IMR-90 (cell line): ENCODE results near the gene ANKRD31. TPM values are rescaled to one million over a fixed set of nuclear protein-coding genes. Genes with fewer than 3 reads are reported as not detected.

Source experiments
- ATAC-seq: fragments of 200-7000 bp; cut with Tn5 transposase; 2 replicates; pipeline ENCODE4 v1.9.1; 2020; ENCODE audit warnings: low read depth, mild to moderate bottlenecking, moderate library complexity
- BruUV-seq: library from RNA; stranded (reverse); fragments of 400-500 nt; replicated peaks from 2 replicates; lab custom pipeline; 2021; lab: Mats Ljungman, UMichigan
- CTCF ChIA-PET: fragments of 300-600 bp; formaldehyde crosslinking; extraction: SDS; loops from one replicate; lab custom pipeline; 2021; ENCODE audit warnings: antibody characterized with exemption; lab: Yijun Ruan, JAX
- POLR2A ChIA-PET: fragments of 300-600 bp; sonication (Branson Sonifier 250); formaldehyde crosslinking; loops from one replicate; lab custom pipeline; 2022; ENCODE audit warnings: antibody characterized with exemption; ENCODE audit not compliant: unreplicated experiment; lab: Charles Lee
- DNase-seq: peaks from one replicate; pipeline ENCODE4 v3.0.0; 2013
- H2AFZ ChIP-seq: replicated peaks from 2 replicates; pipeline ENCODE3; 2013; ENCODE audit warnings: low read length, mild to moderate bottlenecking; ENCODE audit not compliant: poor library complexity
- H2AK5ac ChIP-seq: 2 replicates; pipeline ENCODE4 v1.6.1; 2013; ENCODE audit warnings: low read depth, low read length, inconsistent platforms
- H2AK9ac ChIP-seq: replicated peaks from 2 replicates; pipeline ENCODE3; 2013; ENCODE audit warnings: mild to moderate bottlenecking, low read depth, low read length, moderate library complexity; ENCODE audit not compliant: poor library complexity
- H2BK120ac ChIP-seq: 2 replicates; pipeline ENCODE4 v1.6.1; 2013; ENCODE audit warnings: low read depth, low read length, inconsistent platforms
- H2BK15ac ChIP-seq: 3 replicates; pipeline ENCODE4 v1.6.1; 2013; ENCODE audit warnings: low read depth, low read length, inconsistent platforms
- H2BK20ac ChIP-seq: 2 replicates; pipeline ENCODE4 v1.6.1; 2013; ENCODE audit warnings: low read depth, mild to moderate bottlenecking, inconsistent platforms, low read length, moderate library complexity
- H2BK5ac ChIP-seq: 2 replicates; pipeline ENCODE4 v1.6.1; 2013; ENCODE audit warnings: mild to moderate bottlenecking, low read depth, low read length, inconsistent platforms; ENCODE audit not compliant: poor library complexity, severe bottlenecking
- H3K14ac ChIP-seq: replicated peaks from 2 replicates; pipeline ENCODE4 v1.6.1; 2013; ENCODE audit warnings: low read depth, low read length, inconsistent platforms
- H3K18ac ChIP-seq: 2 replicates; pipeline ENCODE4 v1.6.1; 2013; ENCODE audit warnings: low read depth, low read length, control low read depth
- H3K23ac ChIP-seq: 2 replicates; pipeline ENCODE4 v1.6.1; 2013; ENCODE audit warnings: low read depth, low read length, inconsistent platforms
- H3K27ac ChIP-seq: 2 replicates; pipeline ENCODE4 v1.5.1; 2013; ENCODE audit warnings: mild to moderate bottlenecking, control low read depth, low read length; ENCODE audit not compliant: insufficient read depth
- H3K27me3 ChIP-seq: 2 replicates; pipeline ENCODE4 v1.6.1; 2013; ENCODE audit warnings: low read length; ENCODE audit not compliant: control insufficient read depth, insufficient read depth
- H3K36me3 ChIP-seq: 2 replicates; pipeline ENCODE4 v1.6.1; 2013; ENCODE audit warnings: low read length, mixed read lengths; ENCODE audit not compliant: control insufficient read depth, insufficient read depth
- H3K4ac ChIP-seq: 2 replicates; pipeline ENCODE4 v1.6.1; 2013; ENCODE audit warnings: low read depth, low read length, inconsistent platforms
- H3K4me1 ChIP-seq: 2 replicates; pipeline ENCODE4 v1.6.1; 2013; ENCODE audit warnings: low read length, mixed read lengths; ENCODE audit not compliant: control insufficient read depth, insufficient read depth
- H3K4me2 ChIP-seq: 2 replicates; pipeline ENCODE4 v1.6.1; 2013; ENCODE audit warnings: low read depth, mild to moderate bottlenecking, control low read depth, low read length, moderate library complexity
- H3K4me3 ChIP-seq: 2 replicates; pipeline ENCODE4 v1.5.1; 2013; ENCODE audit warnings: low read depth, mild to moderate bottlenecking, control low read depth, low read length, moderate library complexity; ENCODE audit not compliant: insufficient read depth
- H3K56ac ChIP-seq: 2 replicates; pipeline ENCODE4 v1.6.1; 2013; ENCODE audit warnings: low read length, inconsistent platforms; ENCODE audit not compliant: insufficient read depth; ENCODE audit errors: extremely low read depth
- H3K79me1 ChIP-seq, 2 experiments: 2 replicates each; pipeline ENCODE4 v1.6.1; 2013; ENCODE audit warnings: low read length in 2 of 2, inconsistent platforms in 1 of 2, low read depth in 1 of 2
- H3K9ac ChIP-seq: 2 replicates; pipeline ENCODE4 v1.6.1; 2013; ENCODE audit warnings: low read depth, low read length, control low read depth
- H3K9me1 ChIP-seq: 2 replicates; pipeline ENCODE4 v1.6.1; 2013; ENCODE audit warnings: low read length, inconsistent platforms; ENCODE audit not compliant: insufficient read depth
- H3K9me3 ChIP-seq: 2 replicates; pipeline ENCODE4 v1.6.1; 2013; ENCODE audit warnings: low read length; ENCODE audit not compliant: control insufficient read depth, insufficient read depth
- H4K20me1 ChIP-seq: 2 replicates; pipeline ENCODE4 v1.6.1; 2013; ENCODE audit warnings: low read length, inconsistent platforms; ENCODE audit not compliant: insufficient read depth
- H4K5ac ChIP-seq: 2 replicates; pipeline ENCODE4 v1.6.1; 2013; ENCODE audit warnings: mild to moderate bottlenecking, low read depth, low read length, control low read depth
- H4K8ac ChIP-seq, 2 experiments: 2 replicates each; pipeline ENCODE4 v1.6.1; 2013; ENCODE audit warnings: low read depth in 2 of 2, low read length in 2 of 2, control low read depth in 1 of 2, inconsistent platforms in 1 of 2
- H4K91ac ChIP-seq: 2 replicates; pipeline ENCODE4 v1.6.1; 2013; ENCODE audit warnings: low read depth, low read length, inconsistent platforms; ENCODE audit not compliant: insufficient read depth
- CEBPB ChIP-seq: IDR thresholded peaks from 2 replicates; pipeline ENCODE4 v1.6.1; 2012; ENCODE audit warnings: low read depth, low read length, improper control_type of control experiment
- CTCF ChIP-seq: conservative IDR thresholded peaks from 2 replicates; pipeline ENCODE4 v1.5.1; 2012; ENCODE audit warnings: mild to moderate bottlenecking, low read depth, low read length, improper control_type of control experiment
- MXI1 ChIP-seq: IDR thresholded peaks from 2 replicates; pipeline ENCODE4 v1.6.1; 2012; ENCODE audit warnings: low read depth, mild to moderate bottlenecking, low read length, moderate library complexity, borderline replicate concordance
- NFE2L2 ChIP-seq: fragments of 150-350 bp; IDR thresholded peaks from 2 replicates; pipeline ENCODE4 v1.6.1; 2016; ENCODE audit warnings: low read depth, mild to moderate bottlenecking, low read length
- POLR2A ChIP-seq: IDR thresholded peaks from 2 replicates; pipeline ENCODE4 v1.6.1; 2012; ENCODE audit warnings: mild to moderate bottlenecking, low read depth, low read length
- RAD21 ChIP-seq: IDR thresholded peaks from 2 replicates; pipeline ENCODE4 v1.6.1; 2012; ENCODE audit warnings: low read length, improper control_type of control experiment
- RCOR1 ChIP-seq: IDR thresholded peaks from 2 replicates; pipeline ENCODE4 v1.6.1; 2012; ENCODE audit warnings: mild to moderate bottlenecking, low read length, improper control_type of control experiment; ENCODE audit not compliant: insufficient replicate concordance
- SMC3 ChIP-seq: fragments of 150-350 bp; IDR thresholded peaks from 2 replicates; pipeline ENCODE4 v1.6.1; 2016; ENCODE audit warnings: low read depth, mild to moderate bottlenecking, antibody characterized with exemption, low read length, moderate library complexity
- WGBS, 2 experiments: methylation state at CpG; one replicate each; pipeline versions ENCODE4 v1.1.5 to v1.1.7; 2013; ENCODE audit warnings: missing lambda C conversion rate in 2 of 2; ENCODE audit not compliant: insufficient read length in 1 of 2; ENCODE audit errors: extremely low coverage in 2 of 2; 5-methylcytosine and 5-hydroxymethylcytosine counted together
- dilution Hi-C: fragments of 300-500 bp; cut with HindIII; formaldehyde crosslinking; loops from one replicate; pipeline ENCODE4 v1.14.3; 2018; ENCODE audit warnings: low sequenced_read_pairs; ENCODE audit not compliant: unreplicated experiment
- in situ Hi-C: fragments of 300-500 bp; cut with MboI; formaldehyde crosslinking; loops from 3 replicates; pipeline ENCODE4 v1.14.3; 2019; ENCODE audit warnings: low sequenced_read_pairs, inconsistent platforms, mixed read lengths
- intact Hi-C: fragments of 100-400 bp; cut with micrococcal nuclease; formaldehyde crosslinking; loops from 2 replicates; pipeline ENCODE4 v1.10.0; 2022
- polyA plus RNA-seq, 3 experiments: library from polyadenylated mRNA; depleted of rRNA; stranded (reverse); fragments of >200 nt; gene quantifications; 2 replicates each; pipeline ENCODE4 v1.2.3, GENCODE V29; 2012; ENCODE audit warnings: low replicate concordance in 1 of 3
- total RNA-seq: library from RNA; depleted of rRNA; stranded (reverse); fragments of >200 nt; gene quantifications from 2 replicates; pipeline ENCODE4 v1.2.3, GENCODE V29; 2012
- TF ChIP-seq, protein P1 (sequence below): fragments of 150-350 bp; IDR thresholded peaks from 2 replicates; pipeline ENCODE4 v1.6.1; 2017; ENCODE audit warnings: mild to moderate bottlenecking, antibody characterized with exemption, low read length, low read depth

Gene ANKRD31
- total and polyA plus RNA-seq, 2 of the 4 experiments (the other 2 are of a cell fraction): under 0.01 to 0.02 TPM

- Histone ChIP-seq H3K79me1 (peaks cover 3 to 47% of the 10 kb centered on the region in 2 experiments; a peak in 3 of 4 replicates), H2BK120ac (peak overlapping the region; percentile 36; the same call in 1 of the 2 replicates), H3K27me3 (no peaks in the 10 kb centered on the region), H3K4me3 (no peak overlapping the region), H2AK9ac (no peak overlapping the region), H3K4ac (peak overlapping the region; percentile 31), H3K4me1 (peaks cover 20% of the 10 kb centered on the region), H4K20me1 (peaks cover 7% of the 10 kb centered on the region; the same call in 1 of the 2 replicates), H3K9me1 (peaks cover 27% of the 10 kb centered on the region), H2BK5ac (no peak overlapping the region), H2BK20ac (peak overlapping the region; percentile 9; the same call in 1 of the 2 replicates), H4K8ac (peak overlapping the region in 1 of 2 experiments; percentile 64; a peak in 2 of 4 replicates), H3K27ac (no peak overlapping the region), H3K36me3 (peaks cover 6% of the 10 kb centered on the region; the same call in 1 of the 2 replicates), H3K9me3 (no peaks in the 10 kb centered on the region), H4K91ac (no peak overlapping the region), H4K5ac (peak overlapping the region; percentile 13), H3K14ac (no peak overlapping the region), H2BK15ac (peak overlapping the region; percentile 0; the same call in 1 of the 3 replicates), H2AFZ (peak overlapping the region; percentile 76), H3K4me2 (no peak overlapping the region), H2AK5ac (peak overlapping the region; percentile 53), H3K18ac (peak overlapping the region; percentile 8; the same call in 1 of the 2 replicates), H3K23ac (peak overlapping the region; percentile 30; the same call in 1 of the 2 replicates), H3K56ac (no peak overlapping the region), H3K9ac (no peak overlapping the region)
- CTCF ChIA-PET: interaction anchor here (0.6 to 1.4 kb wide), 10 partner anchors 10 to 374 kb away, joined by 3 to 7 read pairs (median 4); partner anchors contain the start of gene ANKRD31
- ATAC-seq (no peak), DNase-seq (peak; percentile 62)
- TF ChIP-seq POLR2A (no peak), NFE2L2 (no peak), CEBPB (peak; percentile 79), CTCF (peak; percentile 73), MXI1 (no peak), SMC3 (peak; percentile 52), RCOR1 (no peak), RAD21 (peak; percentile 49)
- TF ChIP-seq, protein P1, sequence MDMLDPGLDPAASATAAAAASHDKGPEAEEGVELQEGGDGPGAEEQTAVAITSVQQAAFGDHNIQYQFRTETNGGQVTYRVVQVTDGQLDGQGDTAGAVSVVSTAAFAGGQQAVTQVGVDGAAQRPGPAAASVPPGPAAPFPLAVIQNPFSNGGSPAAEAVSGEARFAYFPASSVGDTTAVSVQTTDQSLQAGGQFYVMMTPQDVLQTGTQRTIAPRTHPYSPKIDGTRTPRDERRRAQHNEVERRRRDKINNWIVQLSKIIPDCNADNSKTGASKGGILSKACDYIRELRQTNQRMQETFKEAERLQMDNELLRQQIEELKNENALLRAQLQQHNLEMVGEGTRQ: no peak
- in situ Hi-C loops (no loop called here), intact Hi-C loops (loop anchor here (2.0 to 10.0 kb wide), 7 partner anchors 95 to 1765 kb away; partner anchors contain the start of genes F2RL1, GFM2 and NSA2), dilution Hi-C loops (no loop called here)
- no CpG with 5 or more reads among the region's 11 CpGs for WGBS, 2 experiments
- POLR2A ChIA-PET: no interaction called here
- no TSS peak for BruUV-seq
Measured at GRCh38 chr5:75049456-75050351, 187.0 kb downstream of the ANKRD31 start.
